Lower lobe of right lung (tissue), 2 donors: ENCODE results near the gene KIF5A. TPM values are rescaled to one million over a fixed set of nuclear protein-coding genes. Genes with fewer than 3 reads are reported as not detected.
"Not testable (repeated sequence)": the region's sequence is repeated elsewhere in the genome, so short reads cannot be mapped to it uniquely, and the experiment has no call there.

Experiments
- ATAC-seq, 2 donors: fragments of 200-7000 bp; cut with Tn5 transposase; one replicate each; pipeline ENCODE4 v1.9.1; 2020 to 2022; ENCODE audit warnings: mild to moderate bottlenecking in 2 of 2, moderate library complexity in 2 of 2
- DNase-seq: peaks from one replicate; pipeline ENCODE4 v3.0.0-alpha.2; 2020
- H3K27ac ChIP-seq: fragments of 200-600 bp; one replicate; pipeline ENCODE4 v1.8.0; 2022
- H3K27me3 ChIP-seq: fragments of 200-600 bp; one replicate; pipeline ENCODE4 v1.8.0; 2022; ENCODE audit warnings: low read depth
- H3K36me3 ChIP-seq: fragments of 200-600 bp; one replicate; pipeline ENCODE4 v1.8.0; 2022; ENCODE audit warnings: mild to moderate bottlenecking
- H3K4me1 ChIP-seq: fragments of 200-600 bp; one replicate; pipeline ENCODE4 v1.8.0; 2022
- H3K4me3 ChIP-seq: fragments of 200-600 bp; one replicate; pipeline ENCODE4 v1.8.0; 2022; ENCODE audit warnings: mild to moderate bottlenecking
- H3K9me3 ChIP-seq: fragments of 200-600 bp; one replicate; pipeline ENCODE4 v1.8.0; 2022
- CTCF ChIP-seq: fragments of 200-600 bp; IDR thresholded peaks from one replicate; pipeline ENCODE4 v1.8.0; 2022; ENCODE audit warnings: antibody characterized with exemption, mild to moderate bottlenecking
- intact Hi-C: fragments of 100-400 bp; cut with DNase I; formaldehyde crosslinking; loops from one replicate; pipeline ENCODE4 v1.11.0; 2022
- long read RNA-seq: library from polyadenylated mRNA; unstranded; transcript quantifications from one replicate; pipeline ENCODE4 v2.0.0, GENCODE V29; 2021
- total RNA-seq: library from RNA; stranded (reverse); fragmentation: NEBNext Ultra II Directional; extraction: Animal tissue kit (Norgen Biotek cat#: 25700); gene quantifications from one replicate; pipeline ENCODE4 v1.2.1, GENCODE V29; 2021
- donor health status: DM: no; HTN: yes; CAD: no; lungs with severe emphysema.

KIF5A gene
- 0.09 TPM for total RNA-seq
- long read RNA-seq, partial matches to known transcripts, result 0 of 1 reads
- long read RNA-seq, other reads (novel, unspliced or antisense), result 1 of 1 reads

GRCh38 chr12:57549909-57550640 lies at the start of gene KIF5A:
KIF5A (plus strand) TSS chr12:57550044; CDS start chr12:57550272, 228 bp downstream.
- TF ChIP-seq CTCF, result no peak
- Histone ChIP-seq H3K27me3 (peaks cover 34% of the 10 kb centered on the region), H3K9me3 (no peaks in the 10 kb centered on the region), H3K4me1 (peaks cover 26% of the 10 kb centered on the region), H3K27ac (no peak within 1 kb of the TSS), H3K36me3 (no peaks in the 10 kb centered on the region), H3K4me3 (peak within 1 kb of the TSS; percentile 53)
- DNase-seq, result peak; percentile 56
- peak in 1 of 2 donors; percentile 4 for ATAC-seq
- intact Hi-C loops, result no loop called here

- no peak for DNase-seq
- H3K36me3 ChIP-seq, result peaks cover 90% of the 10 kb centered on the region
- intact Hi-C loops, result no loop called here
- no peaks in the 10 kb centered on the region for H3K27me3 ChIP-seq
- H3K4me3 ChIP-seq, result no peak overlapping the region
- TF ChIP-seq CTCF, result no peak
- no peaks in the 10 kb centered on the region for H3K9me3 ChIP-seq
- peak in 1 of 2 donors; percentile 18 for ATAC-seq
- H3K4me1 ChIP-seq, result no peaks in the 10 kb centered on the region
- H3K27ac ChIP-seq, result no peak overlapping the region
These were observed 49.6 kb upstream of the KIF5A start for GRCh38 chr12:57500213-57500612.

- H3K9me3 ChIP-seq, intact Hi-C loops, H3K4me3 ChIP-seq, DNase-seq, ATAC-seq, H3K27me3 ChIP-seq, H3K27ac ChIP-seq, H3K4me1 ChIP-seq: not testable (repeated sequence)
- H3K36me3 ChIP-seq, result peaks cover 92% of the 10 kb centered on the region
These were observed 47.4 kb upstream of the KIF5A start for GRCh38 chr12:57502311-57502969.

GRCh38 chr12:57506541-57506940 lies 43.3 kb upstream of the KIF5A start:
- DNase-seq, H3K27me3 ChIP-seq, H3K4me3 ChIP-seq, H3K4me1 ChIP-seq, intact Hi-C loops, H3K27ac ChIP-seq, ATAC-seq, H3K9me3 ChIP-seq: not testable (repeated sequence)
- H3K36me3 ChIP-seq, result peaks cover 81% of the 10 kb centered on the region

- H3K9me3 ChIP-seq, H3K4me1 ChIP-seq, H3K4me3 ChIP-seq, ATAC-seq, intact Hi-C loops, DNase-seq, H3K27me3 ChIP-seq, H3K27ac ChIP-seq: not testable (repeated sequence)
- H3K36me3 ChIP-seq, result peaks cover 81% of the 10 kb centered on the region
These were observed 42.0 kb upstream of the KIF5A start for GRCh38 chr12:57507796-57508195.

GRCh38 chr12:57511161-57511560 lies 38.7 kb upstream of the KIF5A start:
- Histone ChIP-seq H3K9me3 (no peaks in the 10 kb centered on the region), H3K4me3 (no peak overlapping the region), H3K4me1 (no peaks in the 10 kb centered on the region), H3K27me3 (no peaks in the 10 kb centered on the region), H3K36me3 (peaks cover 80% of the 10 kb centered on the region), H3K27ac (no peak overlapping the region)
- no peak for ATAC-seq
- TF ChIP-seq CTCF, result no peak
- intact Hi-C loops, result no loop called here
- no peak for DNase-seq
